Left cardiac atrium (tissue), 4 donors: ENCODE measurements around the gene NDRG3. TPM values are rescaled to one million over a fixed set of nuclear protein-coding genes. Genes with fewer than 3 reads are reported as not detected.

Experiments used
- ATAC-seq, 2 donors: fragments of 200-7000 bp; cut with Tn5 transposase; one replicate each; pipeline ENCODE4 v1.9.1; 2020; ENCODE audit warnings: mild to moderate bottlenecking in 2 of 2, moderate library complexity in 2 of 2
- DNase-seq: peaks from one replicate; pipeline ENCODE4 v3.0.0-alpha.2; 2020
- intact Hi-C, 2 donors: fragments of 100-400 bp; cut with DNase I; formaldehyde crosslinking; loops; one replicate each; pipeline versions ENCODE4 v1.14.1 to v1.15.1; 2022 to 2023
- total RNA-seq, 2 donors: library from RNA; stranded (reverse); fragmentation: NEBNext Ultra II Directional; extraction: Animal tissue kit (Norgen Biotek cat#: 25700); gene quantifications; one replicate each; pipeline ENCODE4 v1.2.1, GENCODE V29; 2021
- donor health status: DM: no; HTN: yes; CAD: no.
- donor health status: DM: no; HTN: yes; CAD: no; lungs with severe emphysema.
- donor health status: DM: yes; HTN: yes; CAD: no.
- donor health status: Dilated cardiomyopathy.

The NDRG3 gene
- total RNA-seq, 2 donors from 2014 or later, result 25.8 to 32.7 TPM

GRCh38 chr20:36770680-36771079, 24.8 kb upstream of the NDRG3 start:
- DNase-seq (no peak), ATAC-seq (no peak)
- intact Hi-C loops, result loop anchor here (10.0 kb wide), 2 partner anchors 94 to 216 kb away; a partner anchor contains a TSS

- ATAC-seq, result no peak
- no peak for DNase-seq
- intact Hi-C loops, result no loop called here
Measured at GRCh38 chr20:36768768-36769430, 23.0 kb upstream of the NDRG3 start.

- intact Hi-C loops, result no loop called here
- DNase-seq (no peak), ATAC-seq (no peak)
Measured at GRCh38 chr20:36761125-36761524, 15.2 kb upstream of the NDRG3 start.

GRCh38 chr20:36760647-36761046, 14.8 kb upstream of the NDRG3 start:
- ATAC-seq, result no peak
- intact Hi-C loops, result no loop called here
- no peak for DNase-seq

GRCh38 chr20:36758276-36758675, 12.4 kb upstream of the NDRG3 start:
- intact Hi-C loops, result loop anchor here (5.0 to 10.0 kb wide), 2 partner anchors 41 to 143 kb away; no protein-coding TSS in a partner anchor
- DNase-seq (no peak), ATAC-seq (no peak)

- intact Hi-C loops, result loop anchor here (5.0 to 10.0 kb wide), 2 partner anchors 39 to 142 kb away; no protein-coding TSS in a partner anchor
- DNase-seq (no peak), ATAC-seq (no peak)
Measured at GRCh38 chr20:36756496-36756895, 10.6 kb upstream of the NDRG3 start.

- intact Hi-C loops, result loop anchor here (5.0 to 10.0 kb wide), 2 partner anchors 37 to 140 kb away; no protein-coding TSS in a partner anchor
- DNase-seq, result no peak
- peak; percentile 87 to 91 for ATAC-seq
Measured at GRCh38 chr20:36754656-36755222, 8.8 kb upstream of the NDRG3 start.

- intact Hi-C loops, result loop anchor here in 1 of 2 donors (5.0 to 10.0 kb wide), 2 partner anchors 35 to 138 kb away; no protein-coding TSS in a partner anchor
- ATAC-seq (no peak), DNase-seq (no peak)
Measured at GRCh38 chr20:36752582-36752981, 6.7 kb upstream of the NDRG3 start.

GRCh38 chr20:36745234-36745926, 510 bp downstream of the NDRG3 start:
- intact Hi-C loops, result no loop called here
- ATAC-seq, result peak; percentile 14 to 16
- DNase-seq, result peak; percentile 33

- ATAC-seq (peak; percentile 80 to 84), DNase-seq (peak; percentile 63)
- intact Hi-C loops, result no loop called here
Measured at GRCh38 chr20:36744764-36745191, 1.1 kb downstream of the NDRG3 start.

GRCh38 chr20:36744243-36744642, 1.6 kb downstream of the NDRG3 start:
- intact Hi-C loops, result no loop called here
- DNase-seq (no peak), ATAC-seq (peak in 1 of 2 donors; percentile 10)

- DNase-seq, result no peak
- intact Hi-C loops, result no loop called here
Measured at GRCh38 chr20:36742558-36742957, 3.3 kb downstream of the NDRG3 start.

GRCh38 chr20:36741072-36741471, 4.8 kb downstream of the NDRG3 start:
- ATAC-seq, result no peak
- DNase-seq, result no peak
- intact Hi-C loops, result no loop called here

More at GRCh38 chr20:36742558-36742957, 3.3 kb downstream of the NDRG3 start:
- ATAC-seq, result no peak

GRCh38 chr20:36737183-36737499, 8.7 kb downstream of the NDRG3 start:
- no peak for ATAC-seq
- DNase-seq, result no peak
- intact Hi-C loops, result no loop called here

GRCh38 chr20:36736451-36737182, 9.3 kb downstream of the NDRG3 start:
- DNase-seq (no peak), ATAC-seq (no peak)
- intact Hi-C loops, result no loop called here

GRCh38 chr20:36732456-36732855, 13.4 kb downstream of the NDRG3 start:
- no peak for DNase-seq
- intact Hi-C loops, result no loop called here
- ATAC-seq, result no peak

- intact Hi-C loops, result no loop called here
- DNase-seq (no peak), ATAC-seq (no peak)
Measured at GRCh38 chr20:36728986-36729385, 16.9 kb downstream of the NDRG3 start.

- no peak for DNase-seq
- peak in 1 of 2 donors; percentile 67 for ATAC-seq
- intact Hi-C loops, result no loop called here
Measured at GRCh38 chr20:36726168-36726567, 19.7 kb downstream of the NDRG3 start.

GRCh38 chr20:36720510-36720909, 25.4 kb downstream of the NDRG3 start:
- intact Hi-C loops, result no loop called here
- ATAC-seq (no peak), DNase-seq (no peak)

GRCh38 chr20:36717657-36718056, 28.2 kb downstream of the NDRG3 start:
- DNase-seq, result no peak
- no peak for ATAC-seq
- intact Hi-C loops, result loop anchor here (5.0 kb wide), 2 partner anchors 35 to 40 kb away; no protein-coding TSS in a partner anchor
